H9 (cell line): ENCODE data around the gene WDR48. TPM values are rescaled to one million over a fixed set of nuclear protein-coding genes. Genes with fewer than 3 reads are reported as not detected.

Experiments
- DNase-seq: peaks from one replicate; pipeline ENCODE4 v3.0.0-alpha.2; 2017
- H2AFZ ChIP-seq: one replicate; pipeline ENCODE4 v1.6.1; 2013; ENCODE audit warnings: mild to moderate bottlenecking, low read length, control low read depth, moderate library complexity
- H2AK5ac ChIP-seq: 2 replicates; pipeline ENCODE4 v1.6.1; 2013; ENCODE audit warnings: low read length, control low read depth, mixed read lengths; ENCODE audit not compliant: insufficient read length
- H2BK120ac ChIP-seq: one replicate; pipeline ENCODE4 v1.6.1; 2013; ENCODE audit warnings: low read depth, mild to moderate bottlenecking, low read length, control low read depth, inconsistent platforms; ENCODE audit not compliant: poor library complexity, severe bottlenecking
- H2BK12ac ChIP-seq: 2 replicates; pipeline ENCODE4 v1.6.1; 2013; ENCODE audit warnings: low read length, control low read depth, mixed read lengths, low read depth; ENCODE audit not compliant: insufficient read length
- H2BK15ac ChIP-seq: 2 replicates; pipeline ENCODE4 v1.6.1; 2013; ENCODE audit warnings: low read depth, low read length, control low read depth
- H2BK20ac ChIP-seq: one replicate; pipeline ENCODE4 v1.6.1; 2013; ENCODE audit warnings: low read depth, mild to moderate bottlenecking, low read length, control low read depth, inconsistent platforms; ENCODE audit not compliant: poor library complexity, severe bottlenecking
- H2BK5ac ChIP-seq: 2 replicates; pipeline ENCODE4 v1.6.1; 2013; ENCODE audit warnings: low read length, control low read depth, mixed read lengths; ENCODE audit not compliant: insufficient read length
- H3K14ac ChIP-seq: 2 replicates; pipeline ENCODE4 v1.6.1; 2013; ENCODE audit warnings: low read length, control low read depth; ENCODE audit not compliant: insufficient read depth
- H3K18ac ChIP-seq: 2 replicates; pipeline ENCODE4 v1.6.1; 2013; ENCODE audit warnings: low read depth, mild to moderate bottlenecking, mixed read lengths, low read length, control low read depth; ENCODE audit not compliant: insufficient read length
- H3K23ac ChIP-seq: 2 replicates; pipeline ENCODE4 v1.6.1; 2013; ENCODE audit warnings: low read length, control low read depth, mixed read lengths, low read depth; ENCODE audit not compliant: insufficient read length
- H3K23me2 ChIP-seq: 2 replicates; pipeline ENCODE4 v1.6.1; 2013; ENCODE audit warnings: low read depth, mild to moderate bottlenecking, mixed read lengths, low read length, control low read depth; ENCODE audit not compliant: insufficient read length, poor library complexity, severe bottlenecking
- H3K27ac ChIP-seq: 2 replicates; pipeline ENCODE4 v1.5.1; 2013; ENCODE audit warnings: low read length, control low read depth, mixed read lengths, low read depth; ENCODE audit not compliant: insufficient read length
- H3K27me3 ChIP-seq: 2 replicates; pipeline ENCODE4 v1.6.1; 2013; ENCODE audit warnings: low read length, control low read depth, inconsistent platforms; ENCODE audit not compliant: insufficient read depth
- H3K4ac ChIP-seq: 2 replicates; pipeline ENCODE4 v1.6.1; 2013; ENCODE audit warnings: low read depth, mild to moderate bottlenecking, control low read depth, inconsistent platforms, low read length, moderate library complexity
- H3K4me1 ChIP-seq: 2 replicates; pipeline ENCODE4 v1.6.1; 2013; ENCODE audit warnings: low read length, control low read depth, inconsistent platforms; ENCODE audit not compliant: insufficient read depth
- H3K4me2 ChIP-seq: 2 replicates; pipeline ENCODE4 v1.6.1; 2013; ENCODE audit warnings: low read length, control low read depth, mixed read lengths; ENCODE audit not compliant: insufficient read length, insufficient read depth
- H3K56ac ChIP-seq: 2 replicates; pipeline ENCODE4 v1.6.1; 2013; ENCODE audit warnings: low read depth, mild to moderate bottlenecking, mixed read lengths, low read length, control low read depth; ENCODE audit not compliant: insufficient read length
- H3K79me1 ChIP-seq: 2 replicates; pipeline ENCODE4 v1.6.1; 2013; ENCODE audit warnings: low read depth, mild to moderate bottlenecking, moderate library complexity, low read length, control low read depth, inconsistent platforms; ENCODE audit not compliant: insufficient read depth, poor library complexity, severe bottlenecking
- H3K79me2 ChIP-seq: 2 replicates; pipeline ENCODE4 v1.6.1; 2013; ENCODE audit warnings: low read length, control low read depth, inconsistent platforms; ENCODE audit not compliant: insufficient read depth
- H3K9ac ChIP-seq: 2 replicates; pipeline ENCODE4 v1.6.1; 2013; ENCODE audit warnings: low read length, control low read depth, mixed read lengths; ENCODE audit not compliant: insufficient read length; ENCODE audit errors: extremely low read depth
- H3K9me3 ChIP-seq: one replicate; pipeline ENCODE4 v1.6.1; 2013; ENCODE audit warnings: low read depth, low read length, inconsistent platforms; ENCODE audit not compliant: control insufficient read depth
- H3T11ph ChIP-seq: one replicate; pipeline ENCODE4 v1.6.1; 2013; ENCODE audit warnings: mild to moderate bottlenecking, low read length, control low read depth, inconsistent platforms
- H4K20me1 ChIP-seq: one replicate; pipeline ENCODE4 v1.6.1; 2013; ENCODE audit not compliant: control insufficient read depth, insufficient read length, insufficient read depth
- H4K5ac ChIP-seq: 2 replicates; pipeline ENCODE4 v1.6.1; 2013; ENCODE audit warnings: low read depth, mild to moderate bottlenecking, mixed read lengths, low read length, control low read depth; ENCODE audit not compliant: insufficient read length
- H4K8ac ChIP-seq: replicated peaks from 2 replicates; pipeline ENCODE4 v1.6.1; 2013; ENCODE audit warnings: low read length, control low read depth, mixed read lengths, low read depth; ENCODE audit not compliant: insufficient read length
- H4K91ac ChIP-seq: 2 replicates; pipeline ENCODE4 v1.6.1; 2013; ENCODE audit warnings: low read depth, mild to moderate bottlenecking, moderate library complexity, mixed read lengths, low read length, control low read depth; ENCODE audit not compliant: insufficient read length
- H3K27ac Mint-ChIP-seq, 3 experiments: 2 replicates in 2 of 3; 3 replicates in 1 of 3; pipeline ENCODE4 v1.8.0; 2020 to 2021; ENCODE audit warnings: mixed read lengths in 3 of 3, mild to moderate bottlenecking in 1 of 3, moderate library complexity in 1 of 3
- H3K27me3 Mint-ChIP-seq: 2 replicates; pipeline ENCODE4 v1.8.0; 2021; ENCODE audit warnings: low read depth, mild to moderate bottlenecking, moderate library complexity, mixed read lengths
- H3K36me3 Mint-ChIP-seq, 3 experiments: 2 replicates in 2 of 3; 3 replicates in 1 of 3; pipeline ENCODE4 v1.8.0; 2020 to 2021; ENCODE audit warnings: low read depth in 3 of 3, mixed read lengths in 3 of 3; ENCODE audit not compliant: insufficient read depth in 1 of 3
- H3K4me1 Mint-ChIP-seq, 2 experiments: 2 replicates each; pipeline ENCODE4 v1.8.0; 2020; ENCODE audit warnings: mixed read lengths in 2 of 2
- H3K4me3 Mint-ChIP-seq, 2 experiments: 2 replicates in 1 of 2; 3 replicates in 1 of 2; pipeline ENCODE4 v1.8.0; 2020 to 2021; ENCODE audit warnings: mild to moderate bottlenecking in 2 of 2, mixed read lengths in 2 of 2, moderate library complexity in 1 of 2
- H3K9me3 Mint-ChIP-seq, 2 experiments: 2 replicates in 1 of 2; 3 replicates in 1 of 2; pipeline ENCODE4 v1.8.0; 2020; ENCODE audit warnings: mild to moderate bottlenecking in 2 of 2, mixed read lengths in 2 of 2, moderate library complexity in 1 of 2
- CTCF ChIP-seq: fragments of 200-600 bp; sonication (generic); conservative IDR thresholded peaks from 3 replicates; pipeline ENCODE4 v1.8.0; 2021; ENCODE audit warnings: antibody characterized with exemption, mild to moderate bottlenecking
- WGBS: extraction: QIAGEN DNeasy Blood & Tissue Kit; methylation state at CpG from one replicate; pipeline ENCODE4 v1.1.7; 2013; ENCODE audit warnings: missing lambda C conversion rate, low lambda C conversion rate, mixed read lengths; ENCODE audit not compliant: insufficient read length; ENCODE audit errors: extremely low coverage; 5-methylcytosine and 5-hydroxymethylcytosine counted together
- total RNA-seq: library from RNA; stranded (reverse); gene quantifications from 2 replicates; pipeline ENCODE4 v1.2.1, GENCODE V29; 2021

WDR48 gene
- total RNA-seq, 1 experiment from 2014 or later: 52.7 TPM

GRCh38 chr3:39103791-39104552 is 52.2 kb downstream of the WDR48 start:
- no peak overlapping the region for H3K4me3 Mint-ChIP-seq
- Histone ChIP-seq H3K27me3 (0 out of 2 replicates have a peak, but pooled peaks cover 3% of the 10 kb centered on the region), H3K4me1 (no peaks in the 10 kb centered on the region), H2BK120ac (no peak overlapping the region), H4K91ac (no peak overlapping the region), H4K20me1 (no peaks in the 10 kb centered on the region), H2AFZ (no peak overlapping the region), H3K14ac (no peak overlapping the region), H3T11ph (no peak overlapping the region), H2BK5ac (no peak overlapping the region), H3K23ac (no peak overlapping the region), H3K4me2 (no peak overlapping the region), H3K18ac (no peak overlapping the region), H3K79me2 (no peaks in the 10 kb centered on the region; the same call in 1 of the 2 replicates), H3K79me1 (no peaks in the 10 kb centered on the region), H2AK5ac (no peak overlapping the region), H3K9me3 (no peaks in the 10 kb centered on the region), H2BK15ac (no peak overlapping the region), H4K8ac (no peak overlapping the region), H3K4ac (no peak overlapping the region), H3K56ac (no peak overlapping the region), H3K9ac (no peak overlapping the region), H2BK20ac (no peak overlapping the region), H4K5ac (no peak overlapping the region), H3K23me2 (peaks cover 15% of the 10 kb centered on the region), H2BK12ac (no peak overlapping the region), H3K27ac (no peak overlapping the region)
- H3K4me1 Mint-ChIP-seq: peaks cover 20 to 21% of the 10 kb centered on the region in 2 experiments
- no peak for DNase-seq
- H3K36me3 Mint-ChIP-seq: peaks cover 0 to 6% (median 0%) of the 10 kb centered on the region in 3 experiments; a peak in 4 of 7 replicates
- peak overlapping the region in 2 of 3 experiments; percentile 68 to 80; a peak in 3 of 7 replicates for H3K27ac Mint-ChIP-seq
- peaks cover 22% of the 10 kb centered on the region for H3K27me3 Mint-ChIP-seq
- no peak for TF ChIP-seq CTCF
- WGBS: no CpG with 5 or more reads among the region's 6 CpGs
- no peaks in the 10 kb centered on the region for H3K9me3 Mint-ChIP-seq
